Transverse colon (tissue), 4 donors: Measurements from ENCODE around the gene ITPR2. TPM values are rescaled to one million over a fixed set of nuclear protein-coding genes. Genes with fewer than 3 reads are reported as not detected.

ENCODE experiments used
- DNase-seq: peaks from one replicate; pipeline ENCODE4 v3.0.0-alpha.2; 2019
- H3K27ac ChIP-seq, 4 donors: fragments of 200-600 bp; sonication (generic); 2 replicates each; pipeline ENCODE4 v1.5.1; 2016 to 2018; ENCODE audit warnings: inconsistent platforms in 4 of 4
- H3K27me3 ChIP-seq: fragments of 200-600 bp; sonication (generic); 2 replicates; pipeline ENCODE4 v1.5.1; 2017; ENCODE audit warnings: inconsistent platforms
- H3K36me3 ChIP-seq, 4 donors: fragments of 200-600 bp; sonication (generic); 2 replicates each; pipeline ENCODE4 v1.5.1; 2017 to 2019; ENCODE audit warnings: inconsistent platforms in 4 of 4
- H3K4me1 ChIP-seq, 4 donors: fragments of 200-600 bp; sonication (generic); 2 replicates each; pipeline ENCODE4 v1.5.1; 2017 to 2020; ENCODE audit warnings: inconsistent platforms in 4 of 4
- H3K4me3 ChIP-seq, 4 donors: fragments of 200-600 bp; sonication (generic); 1 replicate in 1 of 4; 2 replicates in 3 of 4; pipeline versions ENCODE4 v1.5.1 to v1.6.1; 2017 to 2019; ENCODE audit warnings: inconsistent platforms in 4 of 4
- H3K9me3 ChIP-seq, 2 donors: fragments of 200-600 bp; sonication (generic); 2 replicates each; pipeline ENCODE4 v1.5.1; 2017 to 2019; ENCODE audit warnings: inconsistent platforms in 2 of 2
- EP300 ChIP-seq: sonication (generic); formaldehyde crosslinking; IDR thresholded peaks from one replicate; pipeline ENCODE4 v1.6.1; 2017; ENCODE audit warnings: antibody characterized with exemption, low read depth
- POLR2A ChIP-seq: fragments of 450-650 bp; IDR thresholded peaks from one replicate; pipeline ENCODE4 v1.6.1; 2016; ENCODE audit warnings: antibody characterized with exemption, mild to moderate bottlenecking, moderate library complexity
- POLR2AphosphoS5 ChIP-seq, 3 donors: sonication (generic); formaldehyde crosslinking; IDR thresholded peaks; one replicate each; pipeline ENCODE4 v1.6.1; 2016; ENCODE audit warnings: antibody characterized with exemption in 3 of 3
- WGBS, 2 donors: methylation state at CpG; one replicate each; pipeline ENCODE4 v1.1.5; 2018; ENCODE audit warnings: low coverage in 1 of 2; 5-methylcytosine and 5-hydroxymethylcytosine counted together
- in situ Hi-C, 4 donors: fragments of 200-750 bp; cut with MboI; loops; one replicate each; pipeline versions ENCODE4 v1.15.0 to v1.15.1; 2017; ENCODE audit warnings: low sequenced_read_pairs in 3 of 4, low pct_ligation_motif_present in 1 of 4, low pct_unique_long_range_greater_than_20kb in 1 of 4
- intact Hi-C: fragments of 100-400 bp; cut with DNase I; formaldehyde crosslinking; loops from one replicate; pipeline ENCODE4 v1.15.1; 2023; ENCODE audit warnings: low total_unique reads
- total RNA-seq, 4 donors: library from RNA; depleted of rRNA; stranded (reverse); fragments of >200 nt; gene quantifications; one replicate each; pipeline ENCODE4 v1.1.0, GENCODE V29; 2016
- TF ChIP-seq, protein P1 (sequence below), 5 experiments: fragments of 200-600 bp in 3 of 5; fragments of 450-650 bp in 2 of 5; sonication (generic) in 3 of 5; IDR thresholded peaks; 1 replicate in 2 of 5; 2 replicates in 3 of 5; pipeline ENCODE4 v1.5.1; 2016 to 2017; ENCODE audit warnings: antibody characterized with exemption in 5 of 5, inconsistent platforms in 3 of 5, mild to moderate bottlenecking in 2 of 5, moderate library complexity in 1 of 5

Gene ITPR2
- total RNA-seq, 4 donors from 2014 or later: 29.8 to 60.5 (median 41.2) TPM

GRCh38 chr12:26698186-26698585 is 134.8 kb downstream of the ITPR2 start:
- 94 to 95% methylated on average over 4 of the region's 4 CpGs for WGBS, 2 donors
- no peaks in the 10 kb centered on the region for H3K4me1 ChIP-seq
- no peak for DNase-seq
- H3K27ac ChIP-seq: no peak overlapping the region
- in situ Hi-C loops: loop anchor here in 1 of 4 donors (25.0 kb wide), 1 partner anchor 89 kb away; no protein-coding TSS in a partner anchor
- intact Hi-C loops: no loop called here
- H3K9me3 ChIP-seq: no peaks in the 10 kb centered on the region
- no peaks in the 10 kb centered on the region for H3K27me3 ChIP-seq
- H3K4me3 ChIP-seq: no peak overlapping the region
- TF ChIP-seq POLR2AphosphoS5 (IDR thresholded peaks at IDR 0.05) (no peak), EP300 (no peak), POLR2A (no peak)
- TF ChIP-seq, protein P1, sequence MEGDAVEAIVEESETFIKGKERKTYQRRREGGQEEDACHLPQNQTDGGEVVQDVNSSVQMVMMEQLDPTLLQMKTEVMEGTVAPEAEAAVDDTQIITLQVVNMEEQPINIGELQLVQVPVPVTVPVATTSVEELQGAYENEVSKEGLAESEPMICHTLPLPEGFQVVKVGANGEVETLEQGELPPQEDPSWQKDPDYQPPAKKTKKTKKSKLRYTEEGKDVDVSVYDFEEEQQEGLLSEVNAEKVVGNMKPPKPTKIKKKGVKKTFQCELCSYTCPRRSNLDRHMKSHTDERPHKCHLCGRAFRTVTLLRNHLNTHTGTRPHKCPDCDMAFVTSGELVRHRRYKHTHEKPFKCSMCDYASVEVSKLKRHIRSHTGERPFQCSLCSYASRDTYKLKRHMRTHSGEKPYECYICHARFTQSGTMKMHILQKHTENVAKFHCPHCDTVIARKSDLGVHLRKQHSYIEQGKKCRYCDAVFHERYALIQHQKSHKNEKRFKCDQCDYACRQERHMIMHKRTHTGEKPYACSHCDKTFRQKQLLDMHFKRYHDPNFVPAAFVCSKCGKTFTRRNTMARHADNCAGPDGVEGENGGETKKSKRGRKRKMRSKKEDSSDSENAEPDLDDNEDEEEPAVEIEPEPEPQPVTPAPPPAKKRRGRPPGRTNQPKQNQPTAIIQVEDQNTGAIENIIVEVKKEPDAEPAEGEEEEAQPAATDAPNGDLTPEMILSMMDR (IDR thresholded peaks at IDR 0.05): no peak
- no peaks in the 10 kb centered on the region for H3K36me3 ChIP-seq

DNA sequence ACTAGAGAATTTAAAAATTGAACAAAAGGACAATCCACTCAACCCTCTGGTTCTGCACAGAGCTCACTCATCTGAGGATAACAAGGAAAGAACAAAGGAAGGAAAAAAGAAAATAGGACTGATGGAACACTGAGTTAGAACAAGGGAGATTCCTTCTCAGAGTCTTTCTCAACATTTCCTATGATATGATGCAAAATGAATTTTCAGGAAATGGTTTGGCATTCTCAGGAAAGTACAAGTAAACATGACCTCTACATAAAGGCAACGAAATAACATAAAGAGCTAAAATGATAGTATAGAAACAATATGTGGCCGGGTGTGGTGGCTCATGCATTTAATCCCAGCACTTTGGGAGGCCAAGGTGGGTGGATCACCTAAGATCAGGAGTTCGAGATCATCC is 135.8 kb downstream of the ITPR2 start:
- intact Hi-C loops: no loop called here

GRCh38 chr12:26696613-26697092 is 136.3 kb downstream of the ITPR2 start:
- WGBS, 2 donors: 85 to 86% methylated on average over 4 to 7 of the region's 7 CpGs
- H3K4me1 ChIP-seq: no peaks in the 10 kb centered on the region
- intact Hi-C loops: no loop called here
- in situ Hi-C loops: loop anchor here in 1 of 4 donors (25.0 kb wide), 1 partner anchor 91 kb away; no protein-coding TSS in a partner anchor
- H3K27ac ChIP-seq: no peak overlapping the region
- no peak for DNase-seq
- TF ChIP-seq POLR2A (no peak), POLR2AphosphoS5 (IDR thresholded peaks at IDR 0.05) (no peak), EP300 (no peak)
- TF ChIP-seq, protein P1 (IDR thresholded peaks at IDR 0.05): no peak
- no peaks in the 10 kb centered on the region for H3K36me3 ChIP-seq
- no peak overlapping the region for H3K4me3 ChIP-seq
- no peaks in the 10 kb centered on the region for H3K9me3 ChIP-seq
- H3K27me3 ChIP-seq: no peaks in the 10 kb centered on the region

More for the DNA sequence above, 135.8 kb downstream of the ITPR2 start:
- Histone ChIP-seq H3K4me1 (no peaks in the 10 kb centered on the region), H3K27ac (no peak overlapping the region), H3K27me3 (no peaks in the 10 kb centered on the region), H3K36me3 (no peaks in the 10 kb centered on the region), H3K9me3 (no peaks in the 10 kb centered on the region), H3K4me3 (no peak overlapping the region)
- no peak for TF ChIP-seq POLR2AphosphoS5 (IDR thresholded peaks at IDR 0.05)
- no peak for TF ChIP-seq EP300
- no peak for TF ChIP-seq POLR2A
- TF ChIP-seq, protein P1 (IDR thresholded peaks at IDR 0.05): no peak
- WGBS, 2 donors: 88 to 89% methylated on average over 1 to 3 of the region's 3 CpGs
- DNase-seq: no peak
- in situ Hi-C loops: loop anchor here in 1 of 4 donors (25.0 kb wide), 1 partner anchor 90 kb away; no protein-coding TSS in a partner anchor

DNA sequence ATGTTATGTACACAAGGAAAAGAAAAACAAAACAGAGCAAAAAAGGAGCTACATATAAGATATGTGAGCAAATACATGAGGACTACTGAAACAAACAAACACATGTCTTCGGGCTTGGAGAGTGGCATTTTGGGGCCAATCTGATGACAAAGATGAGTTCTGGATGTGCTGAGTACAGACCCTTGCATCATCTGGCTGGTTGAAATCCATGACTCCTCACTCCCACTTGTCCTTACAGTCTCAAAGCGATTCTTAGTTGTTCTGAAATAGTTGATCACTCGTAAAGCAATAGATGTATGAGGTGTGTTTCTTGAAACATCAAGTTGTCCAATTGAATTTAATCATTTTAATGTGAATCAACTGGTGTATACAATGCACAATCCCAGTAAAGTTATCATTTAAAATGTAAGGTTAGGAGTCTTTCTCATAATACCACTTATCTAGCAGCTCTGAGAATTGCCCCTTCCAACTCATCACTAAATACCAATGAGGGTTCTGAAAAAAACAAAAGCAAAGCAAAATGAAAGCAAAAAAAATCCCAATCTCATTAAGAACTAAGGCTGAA is 136.9 kb downstream of the ITPR2 start:
- no peak for DNase-seq
- no peak overlapping the region for H3K27ac ChIP-seq
- H3K27me3 ChIP-seq: no peaks in the 10 kb centered on the region
- TF ChIP-seq POLR2AphosphoS5 (IDR thresholded peaks at IDR 0.05) (no peak), POLR2A (no peak), EP300 (no peak)
- TF ChIP-seq, protein P1 (IDR thresholded peaks at IDR 0.05): no peak
- 97 to 100% methylated on average over 1 to 3 of the region's 3 CpGs for WGBS, 2 donors
- H3K4me1 ChIP-seq: no peaks in the 10 kb centered on the region
- intact Hi-C loops (no loop called here), in situ Hi-C loops (loop anchor here in 1 of 4 donors (25.0 kb wide), 1 partner anchor 91 kb away; no protein-coding TSS in a partner anchor)
- no peak overlapping the region for H3K4me3 ChIP-seq
- no peaks in the 10 kb centered on the region for H3K9me3 ChIP-seq
- no peaks in the 10 kb centered on the region for H3K36me3 ChIP-seq
